ENCODE results near the gene ZNF578. TPM values are rescaled to one million over a fixed set of nuclear protein-coding genes. Genes with fewer than 3 reads are reported as not detected.
A peak's percentile ranks its signal among the peaks of the same experiment; 100 is the strongest.
"Not testable (repeated sequence)": the region's sequence is repeated elsewhere in the genome, so short reads cannot be mapped to it uniquely, and the experiment has no call there.

The ZNF578 gene
- total and polyA plus RNA-seq, 2 experiments from 2014 or later, result 2.6 to 3.4 TPM

GRCh38 chr19:52444506-52444905, 8.8 kb upstream of the ZNF578 start:
- no peak overlapping the region for H3K4me3 ChIP-seq
- no peaks in the 10 kb centered on the region for H3K4me1 ChIP-seq (ENCODE audit: low read depth)
- TF ChIP-seq CTCF (IDR thresholded peaks at IDR 0.05; ENCODE audit: low read depth, low read length), result no peak
- H3K9me3 ChIP-seq (ENCODE audit: low read depth), result no peaks in the 10 kb centered on the region
- no peak overlapping the region for H3K27ac ChIP-seq
- no peaks in the 10 kb centered on the region for H3K36me3 ChIP-seq
- DNase-seq (ENCODE audit: low read depth in 1 of 2, low spot score in 1 of 2), result no peak
- H3K27me3 ChIP-seq, result no peaks in the 10 kb centered on the region

GRCh38 chr19:52451241-52451640, 2.1 kb upstream of the ZNF578 start:
- no peaks in the 10 kb centered on the region for H3K9me3 ChIP-seq (ENCODE audit: low read depth)
- no peaks in the 10 kb centered on the region for H3K36me3 ChIP-seq
- DNase-seq (ENCODE audit: low read depth in 1 of 2, low spot score in 1 of 2), result no peak
- H3K27me3 ChIP-seq, result no peaks in the 10 kb centered on the region
- H3K4me3 ChIP-seq, result no peak overlapping the region
- no peak overlapping the region for H3K27ac ChIP-seq
- TF ChIP-seq CTCF (IDR thresholded peaks at IDR 0.05; ENCODE audit: low read depth, low read length), result no peak
- no peaks in the 10 kb centered on the region for H3K4me1 ChIP-seq (ENCODE audit: low read depth)

GRCh38 chr19:52464798-52465470, 11.6 kb downstream of the ZNF578 start:
- no peak for TF ChIP-seq CTCF (IDR thresholded peaks at IDR 0.05; ENCODE audit: low read depth, low read length)
- H3K36me3 ChIP-seq, result no peaks in the 10 kb centered on the region
- no peaks in the 10 kb centered on the region for H3K27me3 ChIP-seq
- no peaks in the 10 kb centered on the region for H3K4me1 ChIP-seq (ENCODE audit: low read depth)
- H3K4me3 ChIP-seq, result no peak overlapping the region
- DNase-seq (ENCODE audit: low read depth in 1 of 2, low spot score in 1 of 2), result peak in 1 of 2 donors; percentile 66
- H3K9me3 ChIP-seq (ENCODE audit: low read depth), result peaks cover 2% of the 10 kb centered on the region
- no peak overlapping the region for H3K27ac ChIP-seq

- TF ChIP-seq CTCF (IDR thresholded peaks at IDR 0.05; ENCODE audit: low read depth, low read length), result no peak
- Histone ChIP-seq H3K4me1 (ENCODE audit: low read depth) (no peaks in the 10 kb centered on the region), H3K4me3 (no peak overlapping the region)
Observed at GRCh38 chr19:52473655-52474350, 20.4 kb downstream of the ZNF578 start.

GRCh38 chr19:52474351-52475127, 21.2 kb downstream of the ZNF578 start:
- Histone ChIP-seq H3K9me3 (ENCODE audit: low read depth) (peaks cover 16% of the 10 kb centered on the region), H3K4me3 (no peak overlapping the region), H3K36me3 (no peaks in the 10 kb centered on the region), H3K27ac (no peak overlapping the region), H3K4me1 (ENCODE audit: low read depth) (no peaks in the 10 kb centered on the region), H3K27me3 (no peaks in the 10 kb centered on the region)
- no peak for DNase-seq (ENCODE audit: low read depth in 1 of 2, low spot score in 1 of 2)
- TF ChIP-seq CTCF (IDR thresholded peaks at IDR 0.05; ENCODE audit: low read depth, low read length), result no peak

More at GRCh38 chr19:52473655-52474350, 20.4 kb downstream of the ZNF578 start:
- H3K27me3 ChIP-seq, result no peaks in the 10 kb centered on the region
- H3K27ac ChIP-seq, result no peak overlapping the region
- H3K36me3 ChIP-seq, result no peaks in the 10 kb centered on the region
- no peak for DNase-seq (ENCODE audit: low read depth in 1 of 2, low spot score in 1 of 2)
- H3K9me3 ChIP-seq (ENCODE audit: low read depth), result peaks cover 16% of the 10 kb centered on the region

- not testable (repeated sequence) for H3K9me3 ChIP-seq (ENCODE audit: low read depth); H3K4me1 ChIP-seq (ENCODE audit: low read depth); H3K36me3 ChIP-seq; H3K4me3 ChIP-seq; H3K27me3 ChIP-seq; DNase-seq (ENCODE audit: low read depth in 1 of 2, low spot score in 1 of 2); H3K27ac ChIP-seq
Observed at GRCh38 chr19:52484111-52484743, 30.9 kb downstream of the ZNF578 start.

GRCh38 chr19:52485064-52485463, 31.7 kb downstream of the ZNF578 start:
- DNase-seq (ENCODE audit: low read depth in 1 of 2, low spot score in 1 of 2); H3K36me3 ChIP-seq; H3K9me3 ChIP-seq (ENCODE audit: low read depth); H3K27me3 ChIP-seq; H3K4me1 ChIP-seq (ENCODE audit: low read depth); H3K4me3 ChIP-seq; H3K27ac ChIP-seq: not testable (repeated sequence)
